ENCODE data around the gene FOXC1.

FOXC1 gene

DNA sequence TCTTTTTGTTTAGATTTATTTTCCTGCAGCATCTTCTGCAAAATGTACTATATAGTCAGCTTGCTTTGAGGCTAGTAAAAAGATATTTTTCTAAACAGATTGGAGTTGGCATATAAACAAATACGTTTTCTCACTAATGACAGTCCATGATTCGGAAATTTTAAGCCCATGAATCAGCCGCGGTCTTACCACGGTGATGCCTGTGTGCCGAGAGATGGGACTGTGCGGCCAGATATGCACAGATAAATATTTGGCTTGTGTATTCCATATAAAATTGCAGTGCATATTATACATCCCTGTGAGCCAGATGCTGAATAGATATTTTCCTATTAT is 3.2 kb downstream of the FOXC1 start:
- DNase-seq, result peak; percentile 78

DNA sequence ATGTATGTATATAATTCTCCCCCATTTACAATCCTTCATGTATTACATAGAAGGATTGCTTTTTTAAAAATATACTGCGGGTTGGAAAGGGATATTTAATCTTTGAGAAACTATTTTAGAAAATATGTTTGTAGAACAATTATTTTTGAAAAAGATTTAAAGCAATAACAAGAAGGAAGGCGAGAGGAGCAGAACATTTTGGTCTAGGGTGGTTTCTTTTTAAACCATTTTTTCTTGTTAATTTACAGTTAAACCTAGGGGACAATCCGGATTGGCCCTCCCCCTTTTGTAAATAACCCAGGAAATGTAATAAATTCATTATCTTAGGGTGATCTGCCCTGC is 3.6 kb downstream of the FOXC1 start:
- no peak for DNase-seq

DNA sequence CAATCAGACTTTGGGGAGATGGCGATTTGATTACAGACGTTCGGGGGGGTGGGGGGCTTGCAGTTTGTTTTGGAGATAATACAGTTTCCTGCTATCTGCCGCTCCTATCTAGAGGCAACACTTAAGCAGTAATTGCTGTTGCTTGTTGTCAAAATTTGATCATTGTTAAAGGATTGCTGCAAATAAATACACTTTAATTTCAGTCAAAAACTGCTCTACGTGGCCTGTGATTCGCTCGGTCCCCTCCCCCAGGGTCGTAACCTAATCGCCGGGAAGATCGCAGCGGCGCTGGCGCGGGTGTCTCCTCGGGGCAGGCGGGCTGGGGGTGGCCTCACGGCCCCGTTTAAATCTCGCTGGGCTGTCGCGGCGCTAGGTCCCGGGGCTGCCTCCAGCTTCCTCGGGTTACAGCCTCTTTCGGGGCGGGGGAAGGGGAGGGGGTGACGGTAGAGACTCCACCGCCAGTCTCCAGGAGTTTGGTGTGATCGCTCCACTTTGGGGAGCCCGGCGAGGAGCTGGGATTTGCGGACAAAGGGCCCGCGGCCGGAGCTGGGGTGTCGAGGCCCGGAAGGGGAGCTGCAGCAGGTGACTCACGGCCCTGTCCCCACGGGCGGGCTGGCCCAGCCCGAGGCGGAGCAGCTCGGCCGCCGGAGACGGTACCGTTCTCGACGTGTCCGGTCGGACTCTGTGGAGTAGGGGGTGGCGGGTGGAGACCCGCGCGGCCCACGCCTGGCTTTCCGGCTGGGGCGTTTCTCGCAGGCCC is 4.2 kb downstream of the FOXC1 start:
- peak; percentile 46 for DNase-seq

DNA sequence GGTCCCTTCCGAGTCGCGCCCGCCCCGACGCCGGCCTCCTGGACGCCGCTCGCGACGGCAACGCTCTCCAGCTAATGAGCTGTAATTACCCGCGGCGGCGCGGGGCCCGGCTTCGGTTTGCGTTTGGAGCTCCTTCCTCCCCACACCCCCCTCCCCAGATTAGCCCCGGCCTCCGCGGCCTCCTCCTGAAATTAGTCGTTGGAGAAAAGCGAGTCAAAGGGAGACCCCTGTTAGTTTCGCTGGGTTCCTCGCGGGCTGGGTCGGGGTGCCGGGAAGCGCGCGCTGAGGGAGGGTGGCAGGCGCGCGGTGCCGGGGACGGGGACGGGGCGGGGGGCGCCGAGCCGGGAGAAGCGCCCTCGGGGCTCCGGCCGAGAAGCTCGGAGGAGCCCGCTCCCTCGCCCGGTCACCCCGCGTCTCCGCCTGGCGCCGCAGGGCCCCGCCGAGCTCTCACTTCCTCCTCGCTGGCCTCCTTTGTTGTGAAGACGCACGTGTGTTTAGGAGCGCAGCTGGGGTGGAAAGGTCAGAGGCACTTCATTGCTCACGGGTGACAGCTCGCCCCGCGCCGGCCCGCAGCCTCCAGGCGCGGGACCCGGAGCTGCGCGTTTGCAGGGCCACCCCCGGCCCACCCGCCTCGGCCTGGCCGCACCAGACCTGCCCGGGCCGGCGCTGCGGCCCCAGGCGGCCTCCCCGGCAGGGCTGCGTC is 4.9 kb downstream of the FOXC1 start:
- no peak for DNase-seq

DNA sequence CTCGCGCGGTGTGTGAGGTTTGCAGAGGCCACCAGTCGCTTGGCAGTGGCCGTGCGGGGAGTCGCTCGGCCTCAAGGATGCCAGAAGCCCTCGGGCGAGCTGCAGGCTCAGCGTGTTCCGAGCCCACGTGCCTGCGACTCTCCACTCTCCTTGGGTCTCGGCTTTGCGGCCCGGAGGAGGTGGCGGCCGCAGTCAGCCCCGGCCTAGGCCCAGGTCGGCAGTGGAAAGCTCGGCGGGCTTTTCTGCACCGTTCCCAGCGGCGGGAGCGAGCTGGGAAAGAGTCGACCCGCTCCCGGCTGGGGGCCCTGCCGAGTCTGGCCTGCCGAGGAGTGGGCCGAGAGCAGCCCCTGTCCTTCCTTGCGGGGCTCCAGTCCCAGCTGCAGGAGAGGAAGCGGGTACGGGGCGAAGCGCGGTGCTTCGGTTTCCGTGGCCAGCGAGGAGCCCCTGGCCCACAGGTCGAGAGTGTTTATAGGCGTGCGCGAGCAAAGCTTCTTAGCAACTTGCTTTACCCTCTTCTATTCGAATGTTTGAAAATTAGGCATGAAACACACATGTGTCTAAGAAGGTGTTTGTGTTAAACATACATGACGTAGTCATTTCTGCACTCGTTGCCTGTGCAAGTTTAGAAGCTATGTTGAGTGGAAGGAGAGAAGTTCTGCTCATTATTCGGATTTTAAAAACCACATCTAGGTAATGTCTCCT is 5.6 kb downstream of the FOXC1 start:
- DNase-seq, result no peak

DNA sequence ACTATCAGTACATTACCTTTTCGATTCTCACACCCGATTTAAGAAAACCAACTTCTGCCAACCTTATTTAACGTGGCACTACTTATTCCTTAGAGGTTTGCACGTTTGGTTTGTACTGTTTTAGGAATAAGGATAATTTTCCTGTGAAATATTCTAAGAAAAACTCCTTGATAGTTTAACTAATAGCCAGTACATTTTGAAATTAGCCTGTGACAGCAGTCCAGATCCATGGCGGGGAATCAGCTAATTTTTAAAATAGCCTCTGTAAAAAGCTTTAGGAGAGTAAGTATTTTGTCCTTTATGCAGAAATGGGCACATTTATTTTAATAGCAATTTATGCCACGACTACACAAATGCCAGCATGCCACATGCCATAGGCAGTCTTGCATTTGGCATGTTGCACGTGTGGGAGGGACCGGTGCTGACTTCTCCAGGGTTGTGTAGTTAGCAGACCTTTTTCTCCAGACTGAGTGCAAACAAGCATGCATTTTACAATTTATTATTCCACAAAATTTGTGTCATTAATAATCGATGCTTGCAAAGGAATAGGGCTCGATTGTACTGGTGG is 6.2 kb downstream of the FOXC1 start:
- no peak for DNase-seq

DNA sequence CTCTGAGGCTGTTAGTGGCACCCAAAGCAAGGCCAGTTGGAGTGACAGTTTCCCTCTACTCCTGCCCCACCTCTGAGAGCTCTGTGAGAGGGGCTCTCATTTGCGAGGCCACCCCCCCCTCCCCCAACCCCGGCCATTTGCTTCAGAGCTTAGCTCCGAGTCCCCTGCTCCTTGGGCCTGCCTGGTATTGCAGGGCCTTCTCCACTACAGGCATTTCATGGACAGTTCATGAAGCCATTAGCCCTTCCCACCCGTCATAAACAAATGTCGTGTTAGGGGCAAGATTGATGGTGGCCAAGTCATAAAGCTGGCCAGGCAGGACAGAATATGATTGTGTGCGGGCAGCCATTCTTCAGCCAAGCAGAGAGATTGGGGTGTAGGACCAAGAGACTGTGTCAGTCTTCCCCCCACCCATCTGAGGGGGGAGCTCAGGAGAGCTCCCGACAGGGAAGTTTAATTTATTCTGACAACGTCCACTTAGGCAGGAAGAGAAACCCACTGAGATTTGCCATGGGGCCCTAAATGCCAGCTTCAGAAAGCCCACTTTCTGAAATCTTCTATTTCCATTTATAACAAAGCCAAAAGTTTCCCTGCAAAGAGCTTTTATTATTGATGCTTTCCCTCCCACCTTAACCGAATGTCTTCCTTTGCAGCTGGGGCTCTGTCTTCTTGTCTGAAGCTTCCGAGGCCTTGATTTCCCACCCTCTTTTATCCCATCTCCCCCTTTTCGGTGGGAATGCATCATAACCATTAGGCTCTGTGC is 7.2 kb downstream of the FOXC1 start:
- DNase-seq, result no peak

DNA sequence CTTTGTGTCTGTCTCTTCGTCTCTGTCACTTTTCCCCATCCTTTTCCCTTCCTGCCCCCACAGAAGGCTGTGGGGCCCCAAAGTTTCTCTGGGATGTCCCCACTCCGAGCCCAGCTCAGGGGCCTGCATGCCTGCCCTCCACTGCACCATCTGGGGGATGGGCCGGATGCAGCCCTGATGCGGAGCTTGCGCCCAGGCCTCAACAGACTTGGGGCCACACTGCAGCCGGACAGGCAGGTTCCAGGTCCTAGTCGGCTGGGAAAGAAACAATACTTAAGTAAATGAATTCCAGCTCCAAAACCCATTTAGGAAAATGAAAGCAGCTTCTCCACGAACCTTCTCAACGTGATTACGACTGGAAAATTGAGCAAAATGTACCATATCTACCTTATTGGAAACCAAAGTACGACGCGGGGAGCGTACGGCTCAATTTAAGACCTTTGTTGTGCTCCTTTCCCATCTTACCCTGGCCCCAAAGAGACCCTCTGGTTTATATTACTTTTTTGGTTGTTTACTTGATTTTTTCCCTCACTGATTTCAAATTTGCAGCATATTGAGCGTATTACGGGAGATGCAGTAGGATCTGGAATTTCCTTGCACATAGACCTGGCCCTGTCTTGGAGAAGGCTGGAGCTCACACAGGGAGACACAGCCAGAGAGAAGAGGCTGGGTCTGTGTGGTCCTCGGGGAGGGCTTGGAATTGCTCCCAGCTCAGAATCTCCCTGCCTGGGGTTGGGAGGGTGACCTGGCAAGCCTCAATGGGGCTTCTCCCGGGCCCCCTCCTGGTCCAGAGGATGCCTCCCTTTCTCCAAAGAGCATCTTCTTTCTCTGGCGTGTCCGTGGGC is 8.0 kb downstream of the FOXC1 start:
- DNase-seq, result no peak

DNA sequence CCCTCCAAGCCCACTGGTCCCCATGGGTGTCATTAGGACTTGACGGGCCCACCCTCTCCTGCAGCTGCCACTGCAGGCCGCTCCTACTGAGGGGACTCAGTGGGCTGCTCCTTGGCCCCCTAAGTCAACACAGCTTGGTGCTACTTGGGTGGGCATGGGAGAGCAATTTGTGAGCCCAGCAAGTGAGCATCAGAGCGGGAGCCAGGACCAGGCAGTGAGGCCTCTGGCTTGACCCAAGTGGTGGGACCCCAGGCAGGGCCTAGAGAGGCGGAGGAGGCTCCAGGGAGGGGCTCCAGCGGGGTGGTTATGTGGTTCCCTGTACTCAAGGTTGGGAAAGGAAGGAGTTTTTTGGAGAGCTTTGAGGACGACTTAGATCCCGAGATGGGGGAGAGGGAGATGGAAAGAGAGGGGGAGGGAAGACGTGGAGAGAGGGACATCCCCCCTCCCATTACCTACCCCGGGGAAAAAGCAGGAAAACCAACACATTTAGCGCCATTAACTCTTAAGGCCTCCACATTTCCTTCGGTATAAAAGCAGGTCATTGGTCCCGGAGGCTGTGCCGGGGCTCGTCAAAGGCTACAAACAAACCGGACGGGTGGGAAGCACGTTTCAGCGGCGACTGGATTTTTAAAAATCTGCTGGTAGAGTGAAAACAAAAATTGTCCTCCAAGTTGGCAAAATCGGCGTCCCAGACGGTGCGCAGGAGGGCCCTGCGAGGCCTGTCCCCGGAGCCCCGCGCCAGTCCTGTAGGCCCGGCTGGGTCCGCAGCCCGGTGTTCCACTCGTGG is 8.8 kb downstream of the FOXC1 start:
- no peak for DNase-seq

DNA sequence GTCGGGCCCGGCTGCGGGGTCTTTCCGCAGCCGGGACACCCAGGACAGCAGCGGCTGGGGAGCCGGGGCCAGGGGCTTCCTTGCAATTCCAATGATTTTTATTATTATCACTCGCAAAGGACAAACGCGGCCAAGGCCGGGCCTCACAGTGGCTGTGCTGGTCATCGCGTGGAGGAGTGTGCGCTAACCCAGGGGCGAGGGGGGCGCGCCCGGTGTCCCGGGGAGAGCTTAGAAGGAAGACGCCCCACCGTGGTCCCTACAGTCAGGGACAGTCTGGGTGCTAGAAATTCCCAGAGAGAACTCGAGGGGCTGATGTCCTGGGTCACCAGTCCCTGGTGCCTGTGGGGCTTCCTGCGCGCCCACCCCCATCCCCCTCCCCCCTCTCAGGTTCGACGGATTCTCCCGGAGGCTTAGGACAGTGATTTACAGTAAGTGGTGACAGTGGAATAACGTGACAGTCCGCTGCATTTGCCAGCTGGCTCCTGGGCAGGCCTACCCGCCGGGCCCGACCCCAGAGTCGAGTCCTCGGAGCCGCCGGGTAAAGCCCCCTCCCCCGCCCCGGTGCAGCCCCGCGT is 9.5 kb downstream of the FOXC1 start:
- no peak for DNase-seq

DNA sequence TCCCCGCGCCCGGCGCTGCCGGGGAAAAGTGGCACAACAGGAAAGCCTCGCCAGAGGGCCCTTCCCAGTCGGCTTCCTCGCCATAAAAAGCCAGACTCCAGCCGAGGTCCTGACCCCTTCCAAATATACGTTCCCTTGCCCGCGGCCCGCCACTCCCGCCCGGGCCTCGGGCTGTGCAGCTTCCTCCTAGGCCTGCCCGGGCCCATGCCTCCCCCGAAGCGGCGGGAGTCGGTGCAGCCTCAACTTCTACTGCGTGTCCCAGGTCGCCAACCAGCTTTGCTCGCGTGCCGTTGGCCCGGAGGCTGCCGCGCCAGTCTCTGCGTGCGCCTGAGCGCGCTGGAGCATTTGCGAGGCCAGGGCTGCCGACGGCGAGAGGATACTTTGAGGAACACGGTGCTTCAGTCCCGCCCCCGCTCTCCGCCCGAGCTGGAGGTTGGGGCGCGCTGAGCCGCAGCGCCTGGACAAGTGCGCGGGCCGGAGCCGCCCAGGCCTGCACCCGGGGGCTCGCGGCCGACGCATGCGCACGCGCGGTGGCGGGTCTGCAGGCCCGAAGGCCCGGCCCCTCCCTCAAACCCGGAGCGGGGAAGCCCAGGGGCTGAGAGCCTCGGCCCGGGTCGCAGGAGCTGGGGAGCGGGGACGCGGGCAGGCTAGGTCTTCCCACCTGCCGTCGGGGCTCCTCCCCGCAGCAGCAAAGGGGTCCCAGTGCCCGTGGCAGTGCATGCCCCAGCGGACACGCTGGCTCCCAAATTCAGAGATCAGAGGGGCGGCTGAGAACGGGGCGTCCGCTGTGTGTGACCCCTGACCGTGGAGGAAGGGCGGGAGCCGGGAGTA is 10.2 kb downstream of the FOXC1 start:
- no peak for DNase-seq

DNA sequence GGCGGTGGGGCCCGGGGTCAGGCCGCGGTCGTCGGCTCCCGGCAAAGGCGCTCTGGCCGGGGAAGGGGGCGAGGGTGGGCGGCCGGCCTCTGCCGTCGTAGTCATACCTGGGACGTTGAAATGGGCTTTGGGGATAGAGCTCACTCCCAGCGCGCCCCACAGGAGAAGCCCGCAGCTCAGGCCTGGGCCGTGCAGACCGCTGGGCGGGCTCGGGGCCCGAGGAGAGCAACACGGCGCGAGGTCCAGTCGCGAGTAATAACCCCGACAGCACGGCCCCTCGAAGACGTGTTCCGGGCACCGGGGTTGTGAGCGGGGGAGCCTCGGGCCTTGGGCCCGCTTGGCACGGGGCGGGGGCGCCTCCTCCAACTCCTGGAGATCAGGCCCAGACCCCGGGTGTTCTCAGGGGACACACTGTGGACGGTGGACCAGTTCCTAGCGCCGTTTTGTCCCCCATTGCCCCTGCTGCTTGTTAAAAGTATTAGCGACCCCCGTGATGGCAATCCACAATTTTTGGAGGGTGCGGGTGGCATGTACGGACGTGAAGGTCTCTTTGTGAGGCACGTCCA is 10.9 kb downstream of the FOXC1 start:
- DNase-seq, result no peak

DNA sequence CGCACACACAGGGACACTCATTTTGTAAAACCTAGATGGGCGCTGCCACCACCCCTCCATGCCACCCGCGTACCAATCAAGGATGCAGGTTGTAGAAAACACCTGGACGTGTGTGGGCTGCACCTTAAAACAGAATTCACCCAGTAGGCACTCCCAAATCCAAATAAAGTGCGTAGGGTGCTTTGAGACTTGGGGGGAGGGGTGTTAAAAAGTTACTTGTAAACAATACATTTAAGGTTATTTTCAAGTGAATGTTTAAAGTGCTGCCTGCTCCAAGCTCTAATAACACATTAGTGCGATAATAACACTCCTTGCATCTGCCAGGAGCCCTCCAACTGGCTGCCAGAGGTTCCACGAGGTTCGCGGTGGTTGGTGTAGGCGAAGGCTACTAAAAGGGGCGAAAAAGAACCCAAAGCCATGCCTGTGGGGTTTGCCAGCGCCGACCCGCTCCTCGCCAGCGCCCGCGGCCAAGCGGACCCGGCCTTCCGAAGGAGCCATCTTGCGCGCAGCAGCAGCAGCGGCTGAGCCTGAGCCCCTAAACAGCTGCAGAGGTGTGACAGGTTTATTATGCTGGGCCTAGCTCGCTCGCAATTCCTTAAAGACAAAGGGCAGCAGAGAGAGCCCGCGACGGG is 11.5 kb downstream of the FOXC1 start:
- no peak for DNase-seq

DNA sequence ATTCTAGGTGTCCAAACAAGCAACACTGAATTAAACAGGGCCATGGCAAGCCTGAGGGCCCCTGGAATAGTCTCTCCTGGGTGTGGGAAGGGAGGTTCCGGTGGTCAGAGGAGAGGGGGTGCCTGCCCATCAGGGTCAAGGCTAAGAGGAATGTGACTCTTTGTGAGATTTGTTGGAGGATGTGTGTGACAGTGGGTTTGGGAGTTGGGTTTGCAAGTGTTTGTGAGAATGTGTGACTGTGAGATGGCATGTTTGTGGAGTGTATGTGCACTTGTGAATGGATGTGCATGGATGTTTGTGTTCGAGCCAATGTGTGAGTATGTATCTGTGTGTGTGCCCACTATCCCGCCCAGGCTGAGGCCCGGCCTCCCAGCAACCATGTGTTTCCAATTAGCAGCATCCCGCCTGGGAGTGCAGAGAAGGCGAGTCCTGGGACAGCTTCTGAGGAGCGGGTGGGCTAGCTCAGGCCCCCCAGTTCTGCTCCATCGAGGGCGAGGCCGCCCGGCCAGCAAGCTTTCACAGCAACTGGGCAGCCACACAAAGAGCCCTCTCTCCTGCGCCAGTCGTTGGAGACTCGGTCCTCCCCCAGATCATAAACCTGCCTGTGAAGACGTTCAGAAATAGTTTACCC is 12.6 kb downstream of the FOXC1 start:
- DNase-seq, result peak; percentile 67

DNA sequence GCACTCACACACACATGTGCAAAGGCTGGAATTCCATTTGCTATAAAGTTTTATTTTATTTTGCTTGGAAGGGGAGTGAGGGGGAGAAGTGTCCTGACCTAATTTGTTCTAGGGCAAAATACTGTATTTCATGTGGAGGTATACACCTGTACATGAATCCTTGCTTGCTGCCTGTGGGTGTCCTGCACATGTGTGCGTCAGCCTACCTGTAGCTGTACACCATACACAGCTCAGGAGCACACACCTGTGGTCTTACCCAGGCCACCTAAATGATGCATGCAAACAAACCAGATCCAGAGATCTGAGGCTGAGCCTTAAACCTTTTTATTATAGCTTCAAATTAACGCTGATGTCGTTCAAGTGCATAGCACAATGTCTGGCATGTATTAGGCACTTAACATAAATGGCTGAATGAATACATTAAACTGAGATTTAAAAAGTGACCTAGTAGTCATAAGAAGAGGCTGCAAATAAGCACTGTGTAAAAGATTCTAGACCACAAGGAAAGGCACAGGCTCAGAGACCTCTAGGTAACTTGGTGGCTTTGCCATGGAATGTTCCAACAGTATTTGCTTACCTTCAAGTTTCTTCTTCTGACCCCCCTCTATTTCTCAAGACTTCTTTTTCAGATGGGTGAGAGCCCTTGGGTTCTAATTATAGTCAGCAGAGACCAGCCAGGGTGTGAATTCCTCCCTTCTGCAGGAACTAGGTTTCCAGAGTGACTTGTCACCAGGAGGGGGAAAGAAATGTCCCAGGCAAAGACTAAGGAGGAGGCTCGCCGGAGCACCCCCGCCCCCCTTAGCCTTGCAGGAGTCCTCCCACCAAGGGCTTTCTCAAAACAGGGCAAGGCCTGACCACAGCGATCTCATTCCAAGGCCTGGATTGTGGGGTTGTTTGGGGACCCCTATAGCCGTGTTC is 13.4 kb downstream of the FOXC1 start:
- no peak for DNase-seq

DNA sequence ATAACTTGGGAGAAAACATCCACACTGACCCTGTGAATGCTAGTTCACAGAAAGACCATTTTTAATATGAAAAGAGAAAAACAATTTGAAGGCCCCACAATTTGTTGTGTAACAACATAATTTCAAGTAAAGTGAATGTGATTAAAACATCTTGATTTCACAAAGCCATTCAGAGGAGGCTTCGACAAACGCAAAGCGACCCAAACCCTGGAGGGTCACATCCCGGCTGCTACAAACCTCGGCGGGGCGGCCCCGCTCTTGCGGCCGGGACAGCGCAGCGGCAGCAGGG is 14.0 kb downstream of the FOXC1 start:
- no peak for DNase-seq

DNA sequence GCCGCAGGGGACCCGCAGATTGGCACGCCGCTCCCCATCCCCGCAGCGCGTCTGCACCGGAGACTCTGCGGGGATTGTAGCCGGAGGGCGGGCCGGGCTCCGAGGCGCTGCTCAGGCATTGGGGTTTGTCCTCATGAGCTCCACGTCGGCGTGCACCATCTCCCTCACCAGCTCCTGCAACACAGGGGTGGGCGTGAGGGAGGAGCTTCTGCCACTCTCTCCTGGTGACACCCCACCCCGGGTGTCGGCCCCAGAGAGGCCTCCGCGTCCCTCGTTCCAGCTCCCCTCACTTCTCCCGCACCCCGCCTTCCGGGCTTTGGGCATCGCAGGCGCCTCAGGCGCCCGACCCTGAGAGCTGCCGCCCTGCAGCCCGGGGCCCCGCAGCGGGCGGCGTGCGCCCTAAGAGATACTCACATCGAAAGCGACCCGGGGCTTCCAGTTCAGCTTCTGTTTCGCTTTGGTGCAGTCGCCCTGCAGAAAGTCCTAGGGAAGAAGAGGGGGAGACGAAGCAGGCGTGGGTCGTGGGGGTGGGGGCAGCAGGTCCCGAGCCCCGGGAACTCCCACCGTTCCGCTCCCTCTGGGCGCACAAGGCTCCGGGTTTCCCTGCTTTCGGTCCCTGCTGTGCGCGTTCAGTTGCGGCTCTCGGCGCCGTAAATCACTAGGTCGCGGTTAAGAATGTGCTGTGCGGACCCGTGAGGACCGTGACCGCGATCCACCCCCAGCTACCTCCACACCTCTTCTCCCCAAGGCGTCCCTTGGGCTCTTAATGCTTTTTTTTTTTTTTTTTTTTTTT is 14.5 kb downstream of the FOXC1 start:
- no peak for DNase-seq

All from fibroblast of skin of scalp (primary cell).